ENCODE results near the gene CHM. TPM values are rescaled to one million over a fixed set of nuclear protein-coding genes. Genes with fewer than 3 reads are reported as not detected.

CHM gene
- total RNA-seq, 4 donors from 2014 or later = 7.0 to 13.4 (median 12.7) TPM

DNA sequence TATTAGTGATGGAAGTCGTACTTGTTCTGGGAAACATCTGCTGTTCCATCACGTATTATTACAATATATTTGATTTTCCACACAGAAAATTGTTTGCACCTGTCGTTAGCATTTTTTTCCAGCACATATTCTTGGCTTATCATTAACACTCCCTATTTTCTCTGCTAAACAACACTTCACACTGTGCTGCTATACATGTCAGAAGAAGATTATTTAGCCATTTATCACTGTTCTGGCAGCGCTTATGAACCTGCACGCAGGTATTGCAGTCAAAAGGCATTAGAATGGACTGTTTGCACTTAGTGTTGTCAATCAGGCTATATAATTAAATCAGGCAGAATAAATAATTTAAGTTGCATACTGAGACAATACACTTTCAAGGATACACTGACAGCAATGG, 218.6 kb downstream of the CHM start:
- 44 to 45% methylated on average over 5 of the region's 5 CpGs for WGBS, 2 donors
- H3K4me1 ChIP-seq = no peaks in the 10 kb centered on the region
- DNase-seq = no peak
- no peak overlapping the region for H3K27ac ChIP-seq
- H3K4me3 ChIP-seq = no peak overlapping the region
- intact Hi-C loops (cut with DNase I) = no loop called here
- no peaks in the 10 kb centered on the region for H3K27me3 ChIP-seq
- no peaks in the 10 kb centered on the region for H3K9me3 ChIP-seq
- H3K36me3 ChIP-seq = no peaks in the 10 kb centered on the region
- TF ChIP-seq, protein P1, sequence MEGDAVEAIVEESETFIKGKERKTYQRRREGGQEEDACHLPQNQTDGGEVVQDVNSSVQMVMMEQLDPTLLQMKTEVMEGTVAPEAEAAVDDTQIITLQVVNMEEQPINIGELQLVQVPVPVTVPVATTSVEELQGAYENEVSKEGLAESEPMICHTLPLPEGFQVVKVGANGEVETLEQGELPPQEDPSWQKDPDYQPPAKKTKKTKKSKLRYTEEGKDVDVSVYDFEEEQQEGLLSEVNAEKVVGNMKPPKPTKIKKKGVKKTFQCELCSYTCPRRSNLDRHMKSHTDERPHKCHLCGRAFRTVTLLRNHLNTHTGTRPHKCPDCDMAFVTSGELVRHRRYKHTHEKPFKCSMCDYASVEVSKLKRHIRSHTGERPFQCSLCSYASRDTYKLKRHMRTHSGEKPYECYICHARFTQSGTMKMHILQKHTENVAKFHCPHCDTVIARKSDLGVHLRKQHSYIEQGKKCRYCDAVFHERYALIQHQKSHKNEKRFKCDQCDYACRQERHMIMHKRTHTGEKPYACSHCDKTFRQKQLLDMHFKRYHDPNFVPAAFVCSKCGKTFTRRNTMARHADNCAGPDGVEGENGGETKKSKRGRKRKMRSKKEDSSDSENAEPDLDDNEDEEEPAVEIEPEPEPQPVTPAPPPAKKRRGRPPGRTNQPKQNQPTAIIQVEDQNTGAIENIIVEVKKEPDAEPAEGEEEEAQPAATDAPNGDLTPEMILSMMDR (IDR thresholded peaks at IDR 0.05) = no peak
- TF ChIP-seq POLR2A (IDR thresholded peaks at IDR 0.05) = no peak

DNA sequence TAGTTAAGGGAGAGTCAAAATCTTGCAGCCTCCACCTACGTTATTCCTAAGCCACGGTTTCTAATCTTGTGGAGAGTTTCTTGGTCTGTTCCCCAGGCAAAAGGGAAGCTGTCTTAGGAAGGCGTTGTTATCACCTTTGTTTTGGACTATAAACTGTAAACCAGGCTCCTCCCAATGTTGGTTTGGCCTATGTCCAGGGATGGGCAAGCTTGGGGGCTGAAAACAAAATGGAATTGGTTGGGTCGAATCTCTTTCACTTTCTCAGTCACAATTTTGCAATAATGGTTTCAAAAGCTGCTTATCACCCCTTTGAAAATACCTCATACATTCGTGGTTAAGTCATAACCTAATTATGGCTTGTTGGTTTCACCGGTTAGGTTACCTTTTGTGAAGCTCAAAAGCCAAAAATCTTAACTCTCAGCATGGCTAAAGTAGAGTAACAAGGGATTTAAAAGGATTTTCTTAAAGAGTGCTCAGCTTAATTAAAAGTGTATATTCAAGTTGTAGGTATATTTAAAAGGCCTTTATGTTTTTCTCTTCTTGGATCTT, 232.1 kb downstream of the CHM start:
- WGBS, 2 donors = 51 to 74% methylated on average over 2 to 6 of the region's 6 CpGs

More for the DNA sequence above, 232.1 kb downstream of the CHM start:
- TF ChIP-seq, protein P1 (IDR thresholded peaks at IDR 0.05) = no peak
- TF ChIP-seq POLR2A (IDR thresholded peaks at IDR 0.05) = no peak
- no peak for DNase-seq
- Histone ChIP-seq H3K9me3 (peaks cover 0 to 22% (median 13%) of the 10 kb centered on the region in 3 donors), H3K4me3 (no peak overlapping the region), H3K27ac (no peak overlapping the region), H3K36me3 (no peaks in the 10 kb centered on the region), H3K27me3 (no peaks in the 10 kb centered on the region), H3K4me1 (no peaks in the 10 kb centered on the region)
- intact Hi-C loops (cut with DNase I) = no loop called here

Small RNA genes within 50 kb of the gene (small RNA-seq; reads per million reads assigned to genes)
- gene AL022401.1 (0 reads per million in 4 donors), gene MIR361 (55.4 to 76.4 (median 62.3) reads per million in 4 donors), gene NDUFA5P7 (0 reads per million in 4 donors), gene RF00019 (0 reads per million in 4 donors)

Other genes starting within 250 kb of the CHM start
- 1 to 10 TPM in 1 of 4 donors, not detected in 3; 1.3 TPM for gene DACH2, start 100.9 kb upstream of the CHM start, total RNA-seq

Data from esophagus squamous epithelium (tissue), 5 donors.